Liver (tissue), 9 donors: Measurements from ENCODE around the gene HPN. TPM values are rescaled to one million over a fixed set of nuclear protein-coding genes. Genes with fewer than 3 reads are reported as not detected.

Experiments used
- DNase-seq: peaks from one replicate; pipeline ENCODE4 v3.0.0-alpha.2; 2017; ENCODE audit warnings: low spot score
- H3K27ac ChIP-seq, 2 donors: one replicate each; pipeline ENCODE4 v1.7.0; 2013; ENCODE audit warnings: inconsistent platforms in 2 of 2, low read length in 2 of 2, control low read depth in 1 of 2, low read depth in 1 of 2, mild to moderate bottlenecking in 1 of 2
- H3K27me3 ChIP-seq, 4 donors: one replicate each; pipeline versions ENCODE4 v1.6.1 to v1.7.0; 2013; ENCODE audit warnings: low read length in 3 of 4, inconsistent platforms in 1 of 4, mild to moderate bottlenecking in 1 of 4, moderate library complexity in 1 of 4; ENCODE audit not compliant: control insufficient read depth in 4 of 4, insufficient read depth in 4 of 4
- H3K36me3 ChIP-seq, 4 donors: one replicate each; pipeline versions ENCODE4 v1.6.1 to v1.7.0; 2013; ENCODE audit warnings: low read length in 3 of 4, mild to moderate bottlenecking in 3 of 4, low read depth in 1 of 4, moderate library complexity in 1 of 4; ENCODE audit not compliant: control insufficient read depth in 4 of 4, insufficient read depth in 3 of 4
- H3K4me1 ChIP-seq, 4 donors: one replicate each; pipeline versions ENCODE4 v1.6.1 to v1.7.0; 2013; ENCODE audit warnings: low read length in 3 of 4, mild to moderate bottlenecking in 3 of 4, moderate library complexity in 1 of 4; ENCODE audit not compliant: control insufficient read depth in 4 of 4, insufficient read depth in 4 of 4
- H3K4me3 ChIP-seq, 3 donors: one replicate each; pipeline versions ENCODE4 v1.6.1 to v1.7.0; 2013; ENCODE audit warnings: low read length in 3 of 3, control low read depth in 1 of 3, low read depth in 1 of 3, mild to moderate bottlenecking in 1 of 3
- H3K9ac ChIP-seq, 2 donors: one replicate each; pipeline ENCODE4 v1.7.0; 2013; ENCODE audit warnings: low read length in 2 of 2, mild to moderate bottlenecking in 2 of 2, moderate library complexity in 2 of 2, control low read depth in 1 of 2, low read depth in 1 of 2
- H3K9me3 ChIP-seq, 4 donors: one replicate each; pipeline versions ENCODE4 v1.6.1 to v1.7.0; 2013; ENCODE audit warnings: low read length in 3 of 4; ENCODE audit not compliant: control insufficient read depth in 4 of 4
- CTCF ChIP-seq: fragments of 150-350 bp; IDR thresholded peaks from 2 replicates; pipeline ENCODE4 v1.5.1; 2017; ENCODE audit warnings: improper control_type of control experiment, low read depth, low read length; ENCODE audit not compliant: missing input control
- EGR1 ChIP-seq, 2 donors: IDR thresholded peaks; 2 replicates each; pipeline ENCODE4 v1.6.1; 2016 to 2018; ENCODE audit warnings: antibody characterized with exemption in 2 of 2, low read depth in 2 of 2
- FOXA1 ChIP-seq: IDR thresholded peaks from 2 replicates; pipeline ENCODE4 v1.6.1; 2016; ENCODE audit warnings: antibody characterized with exemption
- FOXA2 ChIP-seq: IDR thresholded peaks from 2 replicates; pipeline ENCODE4 v1.6.1; 2016; ENCODE audit warnings: antibody characterized with exemption
- HNF4A ChIP-seq, 2 donors: conservative IDR thresholded peaks; 2 replicates each; pipeline ENCODE4 v1.6.1; 2016; ENCODE audit warnings: antibody characterized with exemption in 2 of 2, mild to moderate bottlenecking in 2 of 2
- JUND ChIP-seq, 2 donors: IDR thresholded peaks; 2 replicates each; pipeline ENCODE4 v1.6.1; 2016; ENCODE audit warnings: antibody characterized with exemption in 2 of 2
- NR2F2 ChIP-seq: IDR thresholded peaks from 2 replicates; pipeline ENCODE4 v1.6.1; 2016; ENCODE audit warnings: antibody characterized with exemption
- RAD21 ChIP-seq, 2 donors: IDR thresholded peaks; 2 replicates each; pipeline ENCODE4 v1.6.1; 2016; ENCODE audit warnings: antibody characterized with exemption in 2 of 2, mild to moderate bottlenecking in 2 of 2
- REST ChIP-seq: IDR thresholded peaks from 2 replicates; pipeline ENCODE4 v1.6.1; 2016; ENCODE audit warnings: antibody characterized with exemption, mild to moderate bottlenecking
- RXRA ChIP-seq, 2 donors: IDR thresholded peaks; 2 replicates each; pipeline ENCODE4 v1.6.1; 2017 to 2018; ENCODE audit warnings: antibody characterized with exemption in 2 of 2, mild to moderate bottlenecking in 1 of 2
- SP1 ChIP-seq: IDR thresholded peaks from 2 replicates; pipeline ENCODE4 v1.6.1; 2018; ENCODE audit warnings: antibody characterized with exemption, mild to moderate bottlenecking
- TAF1 ChIP-seq: conservative IDR thresholded peaks from 2 replicates; pipeline ENCODE4 v1.6.1; 2016; ENCODE audit warnings: antibody characterized with exemption, mild to moderate bottlenecking
- WGBS: extraction: QIAGEN DNeasy Blood & Tissue Kit; methylation state at CpG from one replicate; pipeline ENCODE4 v1.1.7; 2013; 5-methylcytosine and 5-hydroxymethylcytosine counted together
- polyA plus RNA-seq, 2 donors: library from polyadenylated mRNA; stranded (reverse) in 1 of 2; unstranded in 1 of 2; fragments of 200-250 nt in 1 of 2; fragments of >200 nt in 1 of 2; fragmentation: Nextera tagmentation in 1 of 2; extraction: Ambion mirVana in 1 of 2; gene quantifications; one replicate each; pipeline versions ENCODE4 v1.2.1 to v1.2.3, GENCODE V29; 2013 to 2015
- total RNA-seq, 2 donors: library from RNA; depleted of rRNA; stranded (reverse); fragments of >200 nt; gene quantifications; one replicate each; pipeline ENCODE4 v1.2.3, GENCODE V29; 2014
- TF ChIP-seq, protein P1 (sequence below): IDR thresholded peaks from 2 replicates; pipeline ENCODE4 v1.6.1; 2016; ENCODE audit warnings: antibody characterized with exemption
- TF ChIP-seq, protein P2 (sequence below): IDR thresholded peaks from 2 replicates; pipeline ENCODE4 v1.6.1; 2016; ENCODE audit warnings: antibody characterized with exemption
- TF ChIP-seq, protein P3 (sequence below): IDR thresholded peaks from 2 replicates; pipeline ENCODE4 v1.6.1; 2016; ENCODE audit warnings: antibody characterized with exemption
- donor health status: healthy.
- donor health status: healthy.
- donor health status: healthy.
- donor health status: healthy.
- donor health status: healthy.

The HPN gene
- total and polyA plus RNA-seq, 4 donors: 130 to 535 (median 335) TPM

DNA sequence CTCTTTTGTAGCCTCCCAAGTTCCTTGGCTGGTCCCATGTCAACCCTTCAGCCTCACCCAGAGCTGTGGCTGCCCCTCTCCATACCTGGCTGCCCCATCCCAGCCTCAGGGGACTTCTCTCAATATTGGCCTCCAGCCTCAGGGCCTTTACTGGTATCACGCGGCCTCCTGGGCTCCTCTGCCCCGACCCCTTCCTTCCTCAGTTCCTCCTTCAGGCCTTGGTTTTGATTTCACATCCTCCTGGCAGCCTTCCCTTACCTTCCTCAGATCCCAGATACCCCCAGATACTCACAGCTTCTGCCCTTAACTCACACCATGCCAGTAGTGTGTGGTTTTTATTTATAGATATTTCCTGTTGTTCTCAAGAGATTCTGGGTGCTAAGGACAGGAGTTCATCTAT lies 24.0 kb upstream of the HPN start:
- 84% methylated on average over 3 of the region's 3 CpGs for WGBS
- peaks cover 0 to 14% (median 7%) of the 10 kb centered on the region in 4 donors for H3K4me1 ChIP-seq
- H3K9me3 ChIP-seq: no peaks in the 10 kb centered on the region
- H3K4me3 ChIP-seq: no peak overlapping the region
- TF ChIP-seq FOXA1: no peak
- TF ChIP-seq, protein P1, sequence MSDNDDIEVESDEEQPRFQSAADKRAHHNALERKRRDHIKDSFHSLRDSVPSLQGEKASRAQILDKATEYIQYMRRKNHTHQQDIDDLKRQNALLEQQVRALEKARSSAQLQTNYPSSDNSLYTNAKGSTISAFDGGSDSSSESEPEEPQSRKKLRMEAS: no peak
- TF ChIP-seq RAD21 (IDR thresholded peaks at IDR 0.05): no peak
- TF ChIP-seq EGR1 (IDR thresholded peaks at IDR 0.05; ENCODE audit: low read depth in 2 of 2): no peak
- no peak for TF ChIP-seq JUND (IDR thresholded peaks at IDR 0.05)
- no peak for TF ChIP-seq NR2F2
- TF ChIP-seq REST: no peak
- no peak for TF ChIP-seq RXRA (IDR thresholded peaks at IDR 0.05)
- TF ChIP-seq, protein P2, sequence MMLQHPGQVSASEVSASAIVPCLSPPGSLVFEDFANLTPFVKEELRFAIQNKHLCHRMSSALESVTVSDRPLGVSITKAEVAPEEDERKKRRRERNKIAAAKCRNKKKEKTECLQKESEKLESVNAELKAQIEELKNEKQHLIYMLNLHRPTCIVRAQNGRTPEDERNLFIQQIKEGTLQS: no peak
- TF ChIP-seq CTCF: no peak
- no peak for TF ChIP-seq SP1
- TF ChIP-seq, protein P3, sequence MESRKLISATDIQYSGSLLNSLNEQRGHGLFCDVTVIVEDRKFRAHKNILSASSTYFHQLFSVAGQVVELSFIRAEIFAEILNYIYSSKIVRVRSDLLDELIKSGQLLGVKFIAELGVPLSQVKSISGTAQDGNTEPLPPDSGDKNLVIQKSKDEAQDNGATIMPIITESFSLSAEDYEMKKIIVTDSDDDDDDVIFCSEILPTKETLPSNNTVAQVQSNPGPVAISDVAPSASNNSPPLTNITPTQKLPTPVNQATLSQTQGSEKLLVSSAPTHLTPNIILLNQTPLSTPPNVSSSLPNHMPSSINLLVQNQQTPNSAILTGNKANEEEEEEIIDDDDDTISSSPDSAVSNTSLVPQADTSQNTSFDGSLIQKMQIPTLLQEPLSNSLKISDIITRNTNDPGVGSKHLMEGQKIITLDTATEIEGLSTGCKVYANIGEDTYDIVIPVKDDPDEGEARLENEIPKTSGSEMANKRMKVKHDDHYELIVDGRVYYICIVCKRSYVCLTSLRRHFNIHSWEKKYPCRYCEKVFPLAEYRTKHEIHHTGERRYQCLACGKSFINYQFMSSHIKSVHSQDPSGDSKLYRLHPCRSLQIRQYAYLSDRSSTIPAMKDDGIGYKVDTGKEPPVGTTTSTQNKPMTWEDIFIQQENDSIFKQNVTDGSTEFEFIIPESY: no peak
- TF ChIP-seq TAF1: no peak
- DNase-seq: no peak
- peak overlapping the region in 1 of 2 donors; percentile 5 for H3K27ac ChIP-seq
- H3K9ac ChIP-seq: no peak overlapping the region
- no peaks in the 10 kb centered on the region for H3K27me3 ChIP-seq
- H3K36me3 ChIP-seq: peaks cover 2 to 25% (median 7%) of the 10 kb centered on the region in 4 donors

GRCh38 chr19:35018379-35018778 lies 23.1 kb upstream of the HPN start:
- Histone ChIP-seq H3K4me3 (no peak overlapping the region), H3K36me3 (peaks cover 2 to 31% (median 7%) of the 10 kb centered on the region in 4 donors), H3K27ac (no peak overlapping the region), H3K4me1 (peaks cover 0 to 7% (median 4%) of the 10 kb centered on the region in 4 donors), H3K9me3 (no peaks in the 10 kb centered on the region), H3K27me3 (no peaks in the 10 kb centered on the region), H3K9ac (no peak overlapping the region)
- DNase-seq: no peak
- 96% methylated on average over 4 of the region's 4 CpGs for WGBS
- TF ChIP-seq FOXA2 (no peak), HNF4A (conservative IDR thresholded peaks at IDR 0.05) (no peak)
